NCI-H524 (cell line): ENCODE results near the gene AOAH.

ENCODE experiments used
- DNase-seq, 2 experiments: peaks; one replicate each; lab custom pipeline; 2025; lab: John Stamatoyannopoulos, UW

AOAH gene

GRCh38 chr7:36633377-36633776, 90.9 kb downstream of the AOAH start:
- no peak for DNase-seq

- no peak for DNase-seq
Observed at GRCh38 chr7:36630112-36630650, 94.1 kb downstream of the AOAH start.

DNA sequence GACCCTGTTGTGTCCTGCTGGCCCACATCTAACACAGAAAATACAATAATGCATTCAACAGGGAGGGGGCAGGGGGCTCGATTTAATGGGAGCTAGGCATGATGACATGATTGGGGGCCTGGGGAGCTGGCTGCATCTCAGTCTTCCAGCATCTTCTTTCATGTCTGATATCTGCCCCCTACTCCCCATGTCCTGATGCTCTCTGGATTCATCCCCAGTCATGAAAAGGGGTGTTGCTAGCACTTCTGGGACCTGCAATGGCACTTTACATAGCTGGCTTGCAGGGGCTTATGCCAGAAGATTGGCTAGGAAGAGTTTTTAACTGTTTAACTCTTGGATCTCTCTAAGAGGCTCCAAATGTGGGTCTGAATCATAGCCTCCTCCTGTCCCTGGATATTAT, 94.9 kb downstream of the AOAH start:
- no peak for DNase-seq

GRCh38 chr7:36627836-36628235, 96.5 kb downstream of the AOAH start:
- DNase-seq: no peak

DNA sequence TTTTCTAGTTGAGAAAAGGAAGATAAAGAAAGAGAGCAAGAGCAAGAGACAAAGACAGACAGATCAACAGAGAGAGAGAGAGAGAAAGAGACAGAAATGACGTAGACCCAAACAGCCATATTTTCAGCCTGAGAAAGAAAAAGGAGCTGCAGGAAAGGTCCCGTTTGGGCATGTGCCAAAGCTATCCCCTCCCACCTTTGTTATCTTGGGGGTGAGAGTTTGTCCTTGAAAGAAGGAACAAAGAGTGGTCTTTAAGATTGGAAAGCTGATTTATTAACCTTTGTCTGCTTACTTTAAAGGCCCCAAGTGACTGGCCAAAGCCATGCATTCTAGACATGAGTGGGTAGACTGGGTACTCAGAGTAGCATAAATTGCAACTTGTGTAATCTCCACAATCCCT, 98.2 kb downstream of the AOAH start:
- DNase-seq: no peak

GRCh38 chr7:36625247-36625646, 99.0 kb downstream of the AOAH start:
- DNase-seq: peak in 1 of 2 experiments; percentile 23

GRCh38 chr7:36623247-36623646, 101.0 kb downstream of the AOAH start:
- DNase-seq: no peak

DNA sequence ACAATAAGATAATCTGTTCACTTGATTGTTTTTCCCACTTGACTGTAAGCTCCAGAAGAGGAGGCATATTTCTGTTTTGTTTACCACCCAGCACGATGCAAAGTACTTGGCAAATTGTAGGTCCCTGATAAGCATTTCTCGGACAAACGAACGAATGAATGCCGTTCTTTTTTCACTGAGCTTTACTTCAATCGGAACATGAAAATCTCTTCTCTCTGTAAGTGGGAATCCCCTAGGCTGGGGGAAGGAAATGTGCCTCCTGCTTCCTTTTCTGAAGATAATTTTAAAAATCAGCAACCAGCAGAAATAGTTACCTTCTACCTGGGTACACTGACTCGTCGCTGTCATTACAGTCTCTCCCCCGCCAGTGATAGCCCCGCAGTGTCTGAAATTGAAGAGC, 102.9 kb downstream of the AOAH start:
- DNase-seq: no peak

- peak in 1 of 2 experiments; percentile 25 for DNase-seq
Observed at GRCh38 chr7:36620166-36620708, 104.1 kb downstream of the AOAH start.

GRCh38 chr7:36617408-36617807, 106.9 kb downstream of the AOAH start:
- peak in 1 of 2 experiments; percentile 38 for DNase-seq

DNA sequence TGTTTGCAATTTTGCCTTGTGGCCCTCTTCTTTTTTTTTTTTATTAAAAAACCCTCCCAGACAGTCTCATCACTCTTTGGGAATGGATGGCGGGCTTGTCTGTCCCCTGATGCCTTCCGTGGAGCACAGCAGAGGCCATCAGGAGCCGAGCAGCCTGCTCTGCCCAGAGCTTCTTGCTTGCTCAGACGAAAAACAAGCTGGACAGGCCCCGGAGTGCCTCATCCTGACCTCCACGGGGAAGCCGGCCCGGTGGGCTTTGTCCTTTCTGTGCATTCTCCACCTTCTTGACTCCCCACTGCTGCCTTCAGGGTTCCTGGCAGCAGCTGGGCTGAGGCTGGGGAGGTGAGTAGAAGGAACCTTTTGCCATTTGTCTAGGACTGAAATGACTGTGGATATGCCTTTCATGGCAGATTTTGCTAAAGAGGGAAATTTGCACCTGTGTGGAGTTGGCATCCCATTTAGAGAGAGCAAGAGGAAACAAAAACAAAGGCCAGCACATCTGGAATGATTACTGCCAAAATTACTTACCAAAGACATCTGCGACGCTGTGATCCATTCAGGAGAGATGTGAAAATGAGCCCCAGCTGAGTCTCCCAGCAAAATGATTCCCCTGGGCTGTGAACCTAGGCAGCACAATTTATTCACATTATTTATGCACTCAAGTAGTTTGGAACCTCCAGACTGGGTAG, 108.3 kb downstream of the AOAH start:
- DNase-seq: no peak

- no peak for DNase-seq
Observed at GRCh38 chr7:36614959-36615358, 109.3 kb downstream of the AOAH start.

GRCh38 chr7:36613031-36613614, 111.2 kb downstream of the AOAH start:
- no peak for DNase-seq

GRCh38 chr7:36611703-36612102, 112.6 kb downstream of the AOAH start:
- DNase-seq: peak in 1 of 2 experiments; percentile 9

DNA sequence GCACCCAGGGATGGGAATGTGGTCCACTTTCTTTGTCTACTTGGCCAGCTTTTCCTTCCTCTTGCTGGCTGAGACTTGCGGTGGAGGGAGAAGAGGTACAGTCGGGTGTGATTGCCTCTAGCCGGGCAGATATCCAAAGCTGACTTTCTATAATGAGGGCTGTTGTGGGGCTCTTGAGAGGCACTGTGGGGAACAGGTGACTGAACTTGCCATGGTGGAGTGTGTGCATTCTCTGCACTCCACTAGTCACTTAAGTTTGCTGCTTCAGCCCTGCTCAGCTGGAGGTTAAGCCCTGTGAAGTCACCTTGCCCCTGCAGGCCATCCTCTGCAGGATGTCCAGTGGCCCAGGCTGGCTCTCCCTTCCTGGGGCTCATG, 116.6 kb downstream of the AOAH start:
- peak in 1 of 2 experiments; percentile 14 for DNase-seq

GRCh38 chr7:36606976-36607720, 117.1 kb downstream of the AOAH start:
- peak in 1 of 2 experiments; percentile 56 for DNase-seq

DNA sequence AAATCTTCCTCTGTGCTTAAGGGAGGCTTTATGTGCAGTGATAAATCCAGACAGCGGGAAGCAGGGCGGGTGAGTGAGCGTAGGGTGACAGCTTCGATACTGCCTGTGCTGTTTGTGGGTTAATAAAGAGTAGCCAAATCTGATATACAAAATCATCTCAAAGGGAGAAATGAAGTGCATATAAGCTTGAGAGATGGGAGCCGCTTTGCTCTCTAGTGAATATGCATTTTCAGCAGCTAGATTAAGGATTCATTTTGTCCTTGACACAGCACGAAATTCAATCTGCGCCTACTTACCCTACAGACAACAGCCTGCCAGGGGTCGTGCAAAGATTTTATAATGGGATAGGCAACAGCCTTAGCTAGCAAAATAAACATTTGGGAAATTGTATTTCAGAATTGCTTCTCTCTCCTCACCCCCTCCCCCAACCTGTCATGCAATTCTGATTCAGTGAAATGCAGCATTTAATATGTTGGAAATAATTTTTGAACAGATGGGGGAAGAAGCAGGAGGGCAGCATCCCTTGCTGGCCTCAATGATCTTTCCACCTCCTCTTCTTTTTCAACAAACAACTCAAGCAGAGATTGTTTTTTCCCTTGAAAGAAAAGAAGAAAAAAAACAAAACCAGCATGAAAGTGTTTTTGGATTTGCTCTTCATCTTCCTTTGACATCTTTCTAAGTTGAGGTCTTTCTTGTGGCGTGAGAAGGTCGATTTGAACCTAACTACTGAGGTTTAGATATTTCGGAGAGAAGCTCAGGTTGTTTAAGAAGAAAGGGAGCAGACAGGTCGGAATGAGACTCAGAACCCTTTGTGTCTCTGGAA, 117.9 kb downstream of the AOAH start:
- peak; percentile 23 to 56 for DNase-seq

DNA sequence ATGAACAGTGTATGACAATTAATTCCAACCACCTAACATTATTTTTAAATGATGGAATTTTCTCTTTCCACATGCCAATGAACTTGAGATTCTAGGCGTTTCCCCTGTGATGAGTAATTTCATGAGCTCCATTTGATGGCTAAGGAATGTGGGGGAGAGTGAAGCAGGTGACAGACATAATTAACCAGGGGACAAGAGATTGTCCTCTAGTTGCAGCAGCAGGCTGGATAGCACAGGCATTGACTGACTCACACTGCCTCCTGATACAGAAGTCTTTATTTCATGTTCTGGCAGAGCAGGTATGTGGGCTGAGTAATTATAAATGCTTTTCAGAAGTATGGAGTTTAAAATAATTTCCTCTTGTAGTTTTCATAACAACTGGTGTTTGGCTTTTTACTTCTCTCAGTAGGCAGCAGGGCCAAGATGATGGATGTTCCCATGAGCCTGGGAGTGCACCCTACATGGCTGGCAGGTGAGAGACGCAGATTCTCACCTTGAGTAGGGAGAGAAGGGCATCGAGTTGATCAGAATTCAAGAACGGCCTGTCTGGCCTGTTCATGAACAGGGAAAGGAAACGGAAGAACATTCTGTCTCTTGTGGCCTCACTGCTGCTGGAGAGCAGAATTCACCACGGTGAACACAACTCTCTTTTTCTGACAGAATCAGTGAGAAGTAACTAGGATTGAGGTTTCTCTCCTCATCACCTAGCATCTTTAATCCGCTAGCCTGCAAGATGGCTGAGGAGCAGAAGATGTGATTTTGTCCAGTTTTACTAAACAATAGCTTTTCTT, 118.8 kb downstream of the AOAH start:
- no peak for DNase-seq

DNA sequence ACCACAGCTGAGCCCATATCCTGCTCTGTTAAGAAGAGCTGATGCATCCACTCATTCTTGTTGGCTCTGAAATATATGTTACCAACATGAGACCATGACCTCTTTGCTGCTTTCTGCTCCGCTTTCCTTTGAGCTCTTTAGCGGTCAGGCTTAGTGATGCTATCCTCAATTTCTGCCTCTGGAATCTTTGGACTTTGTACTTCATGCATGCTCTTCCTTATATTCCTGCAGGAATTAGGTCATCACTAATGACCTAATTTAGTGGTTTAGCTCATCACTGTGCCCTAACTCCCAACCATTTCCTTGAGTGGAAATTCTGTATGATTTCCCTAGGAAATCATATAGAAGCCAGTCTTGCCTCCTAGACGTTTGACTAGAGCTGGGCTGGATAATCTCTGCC, 119.5 kb downstream of the AOAH start:
- DNase-seq: no peak

- DNase-seq: no peak
Observed at GRCh38 chr7:36602934-36603887, 121.1 kb downstream of the AOAH start.
